ENCODE data around the gene PAK2. TPM values are rescaled to one million over a fixed set of nuclear protein-coding genes. Genes with fewer than 3 reads are reported as not detected.

PAK2 gene
- total and polyA plus RNA-seq, 9 of the 15 experiments (the other 6 are each of a cell fraction or from before 2014, with no cell fraction given), result 13.2 to 72.4 (median 35.7) TPM

DNA sequence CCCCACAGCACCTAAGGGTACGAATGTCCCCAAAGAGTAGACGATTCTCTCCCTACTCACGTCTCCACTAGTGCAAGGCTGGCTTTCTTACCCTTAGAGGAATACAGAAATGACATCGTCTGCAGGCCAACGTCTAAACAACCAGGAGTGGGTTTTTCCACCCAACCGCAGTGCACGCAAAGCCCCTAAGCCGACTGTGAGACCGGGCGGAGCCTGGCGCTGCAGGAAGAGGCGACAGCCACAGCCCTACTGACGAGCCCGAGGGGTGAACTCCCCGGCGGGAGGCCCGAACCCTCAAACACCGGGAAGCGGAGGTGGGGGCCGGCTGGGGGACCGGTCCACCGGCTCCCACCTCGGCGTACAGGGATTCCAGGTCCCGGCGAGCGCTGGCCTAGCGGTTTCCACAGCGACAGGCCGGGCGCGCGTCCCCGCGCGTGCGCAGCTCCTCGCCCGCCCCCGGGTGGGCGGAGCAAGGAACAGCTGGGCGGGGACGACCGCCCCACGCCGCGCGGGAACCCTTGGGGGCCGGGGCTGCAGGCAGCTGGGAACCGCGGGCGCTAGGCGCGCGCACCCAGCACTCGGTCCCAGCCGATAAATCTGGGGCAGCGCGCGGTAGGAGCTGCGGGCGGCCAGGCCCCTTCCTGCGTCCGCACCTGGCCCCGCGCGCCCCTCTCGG is 27.7 kb upstream of the PAK2 start, which contains the start of the genes CEP19 and PIGX (continued):
- TF ChIP-seq ZNF766 (CRISPR knock-in tag; conservative IDR thresholded peaks at IDR 0.05) (no peak; the same call in 1 of the 2 replicates), ZNF584 (CRISPR knock-in tag; IDR thresholded peaks at IDR 0.05; ENCODE audit: low read depth) (no peak), ZNF561 (CRISPR knock-in tag; conservative IDR thresholded peaks at IDR 0.05) (no peak), CBX5 (IDR thresholded peaks at IDR 0.05; ENCODE audit: borderline replicate concordance, low read depth) (no peak), NUFIP1 (IDR thresholded peaks at IDR 0.05; ENCODE audit: partially characterized antibody) (no peak), DIDO1 (tag; IDR thresholded peaks at IDR 0.05; ENCODE audit: low read depth) (no peak), ZNF133 (CRISPR knock-in tag; IDR thresholded peaks at IDR 0.05) (no peak), EGR1 (conservative IDR thresholded peaks at IDR 0.05) (peak; percentile 88), ZNF224 (CRISPR knock-in tag; IDR thresholded peaks at IDR 0.05) (no peak), PYGO2 (tag; IDR thresholded peaks at IDR 0.05) (no peak), PCBP1 (IDR thresholded peaks at IDR 0.05; ENCODE audit: low read depth, low read length, poor library complexity, severe bottlenecking) (peak; percentile 90), MCM2 (IDR thresholded peaks at IDR 0.05; ENCODE audit: low read depth) (no peak)
- TF ChIP-seq, protein P1, sequence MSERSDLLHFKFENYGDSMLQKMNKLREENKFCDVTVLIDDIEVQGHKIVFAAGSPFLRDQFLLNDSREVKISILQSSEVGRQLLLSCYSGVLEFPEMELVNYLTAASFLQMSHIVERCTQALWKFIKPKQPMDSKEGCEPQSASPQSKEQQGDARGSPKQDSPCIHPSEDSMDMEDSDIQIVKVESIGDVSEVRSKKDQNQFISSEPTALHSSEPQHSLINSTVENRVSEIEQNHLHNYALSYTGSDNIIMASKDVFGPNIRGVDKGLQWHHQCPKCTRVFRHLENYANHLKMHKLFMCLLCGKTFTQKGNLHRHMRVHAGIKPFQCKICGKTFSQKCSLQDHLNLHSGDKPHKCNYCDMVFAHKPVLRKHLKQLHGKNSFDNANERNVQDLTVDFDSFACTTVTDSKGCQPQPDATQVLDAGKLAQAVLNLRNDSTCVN (CRISPR knock-in tag; IDR thresholded peaks at IDR 0.05), result no peak
- TF ChIP-seq, protein P2, sequence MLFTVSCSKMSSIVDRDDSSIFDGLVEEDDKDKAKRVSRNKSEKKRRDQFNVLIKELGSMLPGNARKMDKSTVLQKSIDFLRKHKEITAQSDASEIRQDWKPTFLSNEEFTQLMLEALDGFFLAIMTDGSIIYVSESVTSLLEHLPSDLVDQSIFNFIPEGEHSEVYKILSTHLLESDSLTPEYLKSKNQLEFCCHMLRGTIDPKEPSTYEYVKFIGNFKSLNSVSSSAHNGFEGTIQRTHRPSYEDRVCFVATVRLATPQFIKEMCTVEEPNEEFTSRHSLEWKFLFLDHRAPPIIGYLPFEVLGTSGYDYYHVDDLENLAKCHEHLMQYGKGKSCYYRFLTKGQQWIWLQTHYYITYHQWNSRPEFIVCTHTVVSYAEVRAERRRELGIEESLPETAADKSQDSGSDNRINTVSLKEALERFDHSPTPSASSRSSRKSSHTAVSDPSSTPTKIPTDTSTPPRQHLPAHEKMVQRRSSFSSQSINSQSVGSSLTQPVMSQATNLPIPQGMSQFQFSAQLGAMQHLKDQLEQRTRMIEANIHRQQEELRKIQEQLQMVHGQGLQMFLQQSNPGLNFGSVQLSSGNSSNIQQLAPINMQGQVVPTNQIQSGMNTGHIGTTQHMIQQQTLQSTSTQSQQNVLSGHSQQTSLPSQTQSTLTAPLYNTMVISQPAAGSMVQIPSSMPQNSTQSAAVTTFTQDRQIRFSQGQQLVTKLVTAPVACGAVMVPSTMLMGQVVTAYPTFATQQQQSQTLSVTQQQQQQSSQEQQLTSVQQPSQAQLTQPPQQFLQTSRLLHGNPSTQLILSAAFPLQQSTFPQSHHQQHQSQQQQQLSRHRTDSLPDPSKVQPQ (CRISPR knock-in tag; IDR thresholded peaks at IDR 0.05; ENCODE audit: borderline replicate concordance), result no peak
- TF ChIP-seq, protein P3, sequence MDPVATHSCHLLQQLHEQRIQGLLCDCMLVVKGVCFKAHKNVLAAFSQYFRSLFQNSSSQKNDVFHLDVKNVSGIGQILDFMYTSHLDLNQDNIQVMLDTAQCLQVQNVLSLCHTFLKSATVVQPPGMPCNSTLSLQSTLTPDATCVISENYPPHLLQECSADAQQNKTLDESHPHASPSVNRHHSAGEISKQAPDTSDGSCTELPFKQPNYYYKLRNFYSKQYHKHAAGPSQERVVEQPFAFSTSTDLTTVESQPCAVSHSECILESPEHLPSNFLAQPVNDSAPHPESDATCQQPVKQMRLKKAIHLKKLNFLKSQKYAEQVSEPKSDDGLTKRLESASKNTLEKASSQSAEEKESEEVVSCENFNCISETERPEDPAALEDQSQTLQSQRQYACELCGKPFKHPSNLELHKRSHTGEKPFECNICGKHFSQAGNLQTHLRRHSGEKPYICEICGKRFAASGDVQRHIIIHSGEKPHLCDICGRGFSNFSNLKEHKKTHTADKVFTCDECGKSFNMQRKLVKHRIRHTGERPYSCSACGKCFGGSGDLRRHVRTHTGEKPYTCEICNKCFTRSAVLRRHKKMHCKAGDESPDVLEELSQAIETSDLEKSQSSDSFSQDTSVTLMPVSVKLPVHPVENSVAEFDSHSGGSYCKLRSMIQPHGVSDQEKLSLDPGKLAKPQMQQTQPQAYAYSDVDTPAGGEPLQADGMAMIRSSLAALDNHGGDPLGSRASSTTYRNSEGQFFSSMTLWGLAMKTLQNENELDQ (CRISPR knock-in tag; IDR thresholded peaks at IDR 0.05; ENCODE audit: borderline replicate concordance), result no peak
- TF ChIP-seq, protein P4, sequence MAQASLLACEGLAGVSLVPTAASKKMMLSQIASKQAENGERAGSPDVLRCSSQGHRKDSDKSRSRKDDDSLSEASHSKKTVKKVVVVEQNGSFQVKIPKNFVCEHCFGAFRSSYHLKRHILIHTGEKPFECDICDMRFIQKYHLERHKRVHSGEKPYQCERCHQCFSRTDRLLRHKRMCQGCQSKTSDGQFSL (CRISPR knock-in tag; IDR thresholded peaks at IDR 0.05), result no peak
- TF ChIP-seq, protein P4 (tag; IDR thresholded peaks at IDR 0.05), result no peak
- TF ChIP-seq, protein P5, sequence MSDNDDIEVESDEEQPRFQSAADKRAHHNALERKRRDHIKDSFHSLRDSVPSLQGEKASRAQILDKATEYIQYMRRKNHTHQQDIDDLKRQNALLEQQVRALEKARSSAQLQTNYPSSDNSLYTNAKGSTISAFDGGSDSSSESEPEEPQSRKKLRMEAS (CRISPR knock-in tag; IDR thresholded peaks at IDR 0.05), result peak; percentile 26; the same call in 1 of the 2 replicates
